Activated naive CD8-positive, alpha-beta T cell treated with anti-CD3 and anti-CD28 coated beads, Interleukin-2, amount 50 U/mL, for 16 hours (primary cell): ENCODE results near the gene SLC23A2.
"Not testable (repeated sequence)": the region's sequence is repeated elsewhere in the genome, so short reads cannot be mapped to it uniquely, and the experiment has no call there.

Experiments
- DNase-seq: peaks from one replicate; pipeline ENCODE4 v3.0.0-alpha.2; 2020; ENCODE audit warnings: low read depth, low spot score

SLC23A2 gene

GRCh38 chr20:4902788-4903187 lies 98.5 kb downstream of the SLC23A2 start:
- DNase-seq, result no peak

- no peak for DNase-seq
These were observed 100.1 kb downstream of the SLC23A2 start for GRCh38 chr20:4901031-4901818.

- DNase-seq, result no peak
These were observed 102.7 kb downstream of the SLC23A2 start for GRCh38 chr20:4898282-4899244.

DNA sequence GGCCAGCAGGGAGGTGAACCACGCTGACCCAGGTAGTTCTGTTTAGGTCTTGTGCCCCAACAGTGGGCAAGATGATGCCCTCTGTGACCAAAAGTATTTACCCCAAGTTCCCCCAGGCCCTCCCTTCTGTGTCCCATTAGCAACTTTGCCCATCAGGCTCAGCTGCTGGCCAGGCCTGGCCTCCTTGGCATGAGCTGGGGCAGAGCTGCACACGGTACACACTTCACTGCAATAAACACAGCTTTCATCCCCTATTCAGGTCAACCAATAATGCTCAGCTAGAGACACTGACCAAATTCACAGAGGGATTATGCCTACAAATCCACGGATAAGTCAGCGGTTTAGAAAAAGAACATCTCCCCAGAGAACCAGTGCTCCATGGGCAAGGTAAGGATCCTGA lies 103.7 kb downstream of the SLC23A2 start:
- no peak for DNase-seq

GRCh38 chr20:4896971-4897497 lies 104.3 kb downstream of the SLC23A2 start:
- DNase-seq, result no peak

GRCh38 chr20:4896119-4896702 lies 105.1 kb downstream of the SLC23A2 start:
- no peak for DNase-seq

DNA sequence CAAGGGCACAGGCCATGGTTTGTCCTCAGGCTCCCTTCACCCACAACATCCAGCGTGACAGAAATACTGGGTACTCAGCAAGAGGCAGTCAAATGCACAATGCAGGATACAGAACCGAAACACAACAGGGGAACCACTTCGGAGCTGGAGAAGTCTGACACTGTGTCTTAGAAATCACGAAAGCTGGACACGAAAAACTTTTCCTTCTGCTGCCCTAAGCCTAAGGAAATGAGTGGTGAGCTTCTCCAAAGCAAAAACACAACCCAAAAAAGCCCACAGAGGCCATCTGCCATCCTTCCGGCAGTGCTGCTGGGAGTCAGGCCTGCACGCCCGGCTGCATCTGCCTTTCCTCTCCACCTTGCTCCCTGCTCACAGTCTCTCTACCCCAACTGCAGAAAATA lies 106.3 kb downstream of the SLC23A2 start:
- DNase-seq, result no peak

DNA sequence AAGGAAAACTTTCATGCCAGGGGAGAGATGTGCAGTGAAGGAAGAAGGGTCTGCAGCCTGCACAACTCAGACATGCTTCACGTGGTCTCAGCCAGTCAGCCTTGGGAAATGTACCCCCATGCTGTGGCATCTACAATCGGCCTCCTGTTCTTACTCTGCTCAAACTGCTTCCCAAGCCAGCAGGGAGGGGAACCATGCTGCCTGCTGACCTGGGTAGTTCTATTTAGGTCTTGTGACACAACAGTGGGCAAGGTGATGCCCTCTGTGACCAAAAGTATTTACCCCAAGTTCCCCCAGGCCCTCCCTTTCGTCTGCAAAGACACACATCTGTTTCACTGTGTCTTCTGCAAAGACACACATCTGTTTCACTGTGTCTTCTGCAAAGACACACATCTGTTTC lies 106.9 kb downstream of the SLC23A2 start:
- DNase-seq, result no peak

DNA sequence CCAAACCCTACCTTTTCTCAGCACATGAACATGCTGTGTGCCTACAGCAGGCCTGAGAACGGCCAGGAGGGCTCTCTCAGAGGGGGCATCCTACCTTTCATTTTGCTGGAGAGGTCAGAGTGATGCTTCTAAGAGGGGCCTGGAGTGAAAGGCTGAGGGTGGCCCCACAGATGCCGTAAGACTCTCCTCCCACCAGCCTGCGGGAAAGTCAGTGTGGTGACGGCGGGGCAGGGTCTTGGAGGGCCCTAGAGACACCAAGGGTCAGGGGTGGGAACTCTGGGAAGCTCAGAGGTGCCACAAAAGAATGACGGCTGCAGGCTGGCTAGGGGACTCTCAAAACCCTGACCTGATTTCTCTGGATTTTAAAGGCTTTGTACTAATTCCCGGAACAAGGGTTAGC lies 107.6 kb downstream of the SLC23A2 start:
- DNase-seq, result no peak

GRCh38 chr20:4891997-4892396 lies 109.3 kb downstream of the SLC23A2 start:
- DNase-seq, result no peak

DNA sequence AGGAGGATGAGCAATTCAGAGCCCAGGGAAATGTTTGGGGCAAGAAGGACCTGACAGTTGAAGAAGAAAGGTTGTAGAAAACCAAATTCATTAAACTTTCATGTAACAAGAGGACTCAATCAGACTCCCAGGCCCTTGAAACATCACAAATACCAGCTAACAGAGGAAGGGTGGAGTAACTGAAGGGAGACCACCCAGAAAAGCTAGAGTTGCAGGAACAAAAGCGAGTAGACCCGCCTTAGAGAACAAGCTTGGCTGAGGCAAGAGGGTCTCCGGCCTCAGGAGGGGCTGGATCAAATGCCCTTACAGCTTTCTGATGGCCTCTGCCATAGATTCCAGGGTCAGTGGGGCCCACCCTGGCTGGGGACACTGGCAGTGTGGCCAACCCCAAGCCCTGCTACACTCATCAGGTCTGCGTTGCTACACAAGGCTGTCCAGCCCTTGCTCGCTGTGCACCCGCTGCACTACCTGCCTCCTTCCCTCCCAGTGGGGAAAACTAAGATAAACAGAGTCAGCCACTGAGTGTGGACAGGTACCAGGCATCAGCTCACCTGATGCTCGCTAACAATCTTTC lies 110.0 kb downstream of the SLC23A2 start:
- DNase-seq, result no peak

DNA sequence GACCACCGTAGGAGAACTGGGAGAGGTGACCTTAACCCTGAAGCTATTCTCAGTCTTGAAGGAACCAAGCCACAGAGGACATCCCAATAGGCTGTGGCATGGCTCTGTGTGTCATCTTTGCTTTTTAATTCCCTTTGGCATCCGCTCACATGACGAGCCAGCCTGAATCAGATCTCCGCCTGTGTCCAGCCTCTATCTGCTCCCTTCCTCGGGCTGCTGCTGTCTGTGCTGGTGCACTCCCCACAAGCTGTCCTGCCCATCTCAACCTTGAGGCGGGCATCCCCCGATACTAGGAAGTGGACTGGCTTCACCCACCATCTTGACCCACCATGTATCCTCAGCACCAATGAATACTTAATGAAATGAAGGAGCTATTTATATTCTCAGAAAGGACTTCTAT lies 111.9 kb downstream of the SLC23A2 start:
- no peak for DNase-seq

DNA sequence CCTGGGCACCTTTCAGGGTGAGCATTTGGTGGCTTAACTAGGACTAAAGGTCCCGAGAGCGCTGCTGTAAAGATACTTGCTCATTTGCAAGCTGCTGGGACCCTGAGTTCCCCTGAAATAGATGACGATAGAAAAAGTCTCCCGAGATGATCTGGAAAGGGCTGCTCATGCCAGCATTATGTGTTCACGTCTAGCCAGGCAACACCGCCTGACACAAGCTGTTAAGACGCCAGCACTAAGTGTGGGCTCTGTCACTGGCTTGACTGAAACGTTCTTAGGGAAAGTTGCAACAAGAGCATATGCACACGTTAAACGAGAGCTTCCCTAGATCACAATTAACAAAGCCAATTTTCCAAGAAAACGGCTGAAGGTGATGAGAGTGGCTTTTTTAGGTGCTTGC lies 113.7 kb downstream of the SLC23A2 start:
- no peak for DNase-seq

- no peak for DNase-seq
These were observed 114.4 kb downstream of the SLC23A2 start for GRCh38 chr20:4886771-4887527.

- DNase-seq, result no peak
These were observed 115.4 kb downstream of the SLC23A2 start for GRCh38 chr20:4885877-4886276.

GRCh38 chr20:4883546-4883945 lies 117.8 kb downstream of the SLC23A2 start:
- no peak for DNase-seq

DNA sequence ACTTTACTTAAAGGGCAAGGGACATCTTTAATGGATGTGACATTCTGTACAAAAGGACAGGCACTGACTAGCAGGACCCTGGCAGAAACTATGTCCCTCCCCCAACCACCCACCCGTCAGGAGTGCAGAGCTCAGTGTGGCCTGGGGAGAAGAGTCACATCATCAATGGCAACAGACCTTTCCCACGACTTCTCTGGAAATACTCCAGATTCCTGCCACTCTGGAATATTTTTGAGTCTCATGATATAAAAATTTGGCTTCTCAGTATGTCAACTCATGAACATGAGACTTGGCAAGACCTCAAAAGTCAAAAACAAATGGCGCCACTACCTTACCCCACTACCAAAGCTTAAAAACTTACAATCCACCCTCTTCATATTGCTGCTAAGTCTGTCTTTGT lies 118.3 kb downstream of the SLC23A2 start:
- no peak for DNase-seq

DNA sequence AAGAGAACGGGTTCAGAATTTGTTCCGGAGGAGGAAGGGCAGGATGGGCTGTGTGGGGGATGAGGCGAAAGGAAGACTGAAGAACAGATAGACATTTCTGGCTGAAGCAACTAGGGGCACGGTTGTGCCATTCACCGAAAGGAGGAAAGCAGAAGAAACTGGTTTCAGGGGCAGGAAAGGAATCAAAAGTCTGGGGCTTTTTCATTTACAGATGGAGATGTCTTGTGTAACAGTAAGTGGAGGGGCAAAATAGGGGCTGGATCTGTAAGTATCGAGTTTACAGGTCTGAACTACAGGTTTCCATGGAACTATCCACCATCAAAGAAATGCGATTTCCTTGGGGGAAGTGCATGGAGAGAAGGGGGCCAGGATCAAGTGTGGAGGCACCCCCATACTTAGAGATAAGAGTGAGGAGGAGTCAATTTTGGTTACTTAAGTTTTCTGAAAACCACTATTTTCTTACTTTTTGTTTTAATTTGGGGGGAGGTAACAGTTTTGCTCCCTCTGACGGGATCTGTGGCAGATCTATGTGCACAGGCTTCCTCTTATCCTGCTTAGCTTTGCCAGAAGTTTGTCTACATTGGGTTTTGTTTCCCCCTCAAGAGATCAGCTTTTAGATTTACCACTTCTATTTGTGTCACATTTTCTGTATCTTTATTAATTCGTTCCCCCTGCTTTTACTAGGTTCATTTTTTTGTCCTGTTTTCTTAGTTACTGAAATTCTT lies 120.1 kb downstream of the SLC23A2 start:
- no peak for DNase-seq

GRCh38 chr20:4880051-4880450 lies 121.3 kb downstream of the SLC23A2 start:
- DNase-seq, result no peak

DNA sequence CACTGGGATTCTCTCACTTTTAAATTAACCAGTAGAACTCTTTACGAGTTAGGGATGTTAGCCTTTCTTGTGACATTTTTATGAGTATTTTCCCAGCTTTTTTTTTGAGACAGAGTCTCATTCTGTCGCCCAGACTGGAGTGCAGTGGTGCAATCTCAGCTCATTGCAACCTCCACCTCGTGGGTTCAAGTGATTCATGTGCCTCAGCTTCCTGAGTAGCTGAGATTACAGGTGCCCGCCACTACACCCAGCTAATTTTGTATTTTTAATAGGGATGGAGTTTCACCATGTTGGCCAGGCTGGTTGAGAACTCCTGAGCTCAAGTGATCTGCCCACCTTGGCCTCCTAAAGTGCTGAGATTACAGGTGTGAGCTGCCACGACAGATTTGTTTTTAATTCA lies 123.2 kb downstream of the SLC23A2 start:
- DNase-seq, result not testable (repeated sequence)
